SH-SY5Y (cell line): ENCODE data around the gene KRTAP4-12.
"Not testable (repeated sequence)": the region's sequence is repeated elsewhere in the genome, so short reads cannot be mapped to it uniquely, and the experiment has no call there.

Experiments
- GATA2 ChIP-seq: IDR thresholded peaks from 2 replicates; pipeline ENCODE4 v1.6.1; 2011; ENCODE audit warnings: mild to moderate bottlenecking, low read depth, low read length
- GATA3 ChIP-seq: IDR thresholded peaks from 2 replicates; pipeline ENCODE4 v1.6.1; 2011; ENCODE audit warnings: low read depth, mild to moderate bottlenecking, low read length, moderate library complexity

KRTAP4-12 gene

DNA sequence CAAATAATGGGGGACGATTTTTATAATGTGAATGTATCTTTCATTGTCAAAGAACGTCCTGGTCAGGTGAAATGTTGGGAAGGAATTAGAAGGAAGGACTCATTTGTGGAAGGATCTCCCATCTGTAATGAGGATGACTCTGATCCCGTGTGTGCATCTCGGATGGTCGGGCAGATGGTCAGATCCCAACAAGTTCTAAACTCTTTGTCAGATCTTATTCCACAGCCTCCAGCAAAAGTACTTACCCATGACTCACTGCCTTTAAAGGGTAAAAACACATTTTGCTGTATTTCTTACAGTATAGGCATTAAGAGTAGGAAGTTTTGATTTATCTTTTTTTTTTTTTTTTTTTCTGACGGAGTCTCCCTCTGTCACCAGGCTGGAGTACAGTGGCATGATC, 25.5 kb downstream of the KRTAP4-12 start:
- no peak for TF ChIP-seq GATA2
- TF ChIP-seq GATA3 = no peak

DNA sequence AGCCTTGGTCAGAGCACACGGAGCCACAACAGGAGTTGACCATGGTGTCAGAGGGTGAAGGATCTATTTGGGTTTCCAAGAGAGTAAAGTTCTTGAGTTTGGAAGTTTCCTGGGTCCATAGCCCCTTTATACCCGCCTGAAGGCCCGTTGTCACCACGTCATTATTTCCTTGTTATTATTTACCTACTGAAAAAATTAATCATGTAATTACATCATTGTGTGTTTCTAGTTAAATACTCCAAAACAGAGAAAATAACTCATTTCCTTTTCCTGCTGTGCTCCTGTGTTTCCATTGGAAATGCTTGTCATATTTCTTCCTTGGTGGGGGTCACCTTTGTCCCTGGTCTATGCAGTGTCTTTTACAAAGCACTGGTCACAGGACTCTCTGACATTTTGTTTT, 25.9 kb downstream of the KRTAP4-12 start, which contains the start of gene KRTAP4-8:
KRTAP4-8 (minus strand) TSS at position 101 of the 400 bp plus-strand sequence; CDS start at position 43, 58 bp downstream.
- TF ChIP-seq GATA2 (no peak), GATA3 (no peak)

DNA sequence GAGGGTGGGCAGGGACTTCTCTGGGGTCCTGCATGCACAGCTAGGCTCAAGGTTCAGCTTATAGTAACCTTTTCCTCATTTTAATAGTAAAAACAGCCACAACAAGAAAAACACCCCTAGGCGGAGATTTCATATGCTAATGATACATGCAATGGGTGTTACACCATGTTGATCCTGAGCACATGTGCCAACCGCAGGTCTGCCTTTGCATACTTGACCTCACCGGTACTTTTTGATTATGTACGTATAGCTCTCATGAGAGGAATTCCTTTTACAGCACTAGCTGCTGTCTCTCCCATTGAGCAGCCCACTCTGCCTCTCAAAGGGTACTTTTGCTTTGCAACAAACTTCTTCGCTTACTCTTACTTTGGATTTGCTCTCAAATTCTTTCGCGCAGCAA, 27.9 kb downstream of the KRTAP4-12 start:
- TF ChIP-seq GATA2 (no peak), GATA3 (no peak)

- TF ChIP-seq GATA2, GATA3: not testable (repeated sequence)
Measured at GRCh38 chr17:41084100-41084856, 39.7 kb downstream of the KRTAP4-12 start, which contains the start of gene KRTAP4-7. Gene KRTAP4-7, plus strand, starts transcription at chr17:41084150. Its CDS starts 57 bp downstream, at chr17:41084207.

DNA sequence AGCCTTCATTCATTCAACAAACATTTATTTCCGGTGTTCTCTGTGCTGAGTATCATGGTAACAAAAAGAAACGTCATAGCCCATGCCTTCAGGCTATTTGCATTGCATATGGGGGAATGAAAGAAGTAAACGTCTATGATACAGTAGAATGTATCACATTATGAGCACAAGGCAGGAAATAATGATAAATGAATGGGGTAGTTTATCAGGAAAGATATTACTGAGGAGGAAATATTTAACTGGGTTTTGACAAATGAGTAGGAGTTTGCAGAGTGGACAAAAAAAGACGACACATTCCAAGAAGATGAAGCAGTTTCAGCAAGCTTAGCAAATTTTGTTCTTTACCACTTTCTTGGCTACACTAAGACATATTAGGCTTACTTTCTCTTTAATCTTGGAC, 41.4 kb downstream of the KRTAP4-12 start:
- TF ChIP-seq GATA2 = no peak
- TF ChIP-seq GATA3 = no peak

DNA sequence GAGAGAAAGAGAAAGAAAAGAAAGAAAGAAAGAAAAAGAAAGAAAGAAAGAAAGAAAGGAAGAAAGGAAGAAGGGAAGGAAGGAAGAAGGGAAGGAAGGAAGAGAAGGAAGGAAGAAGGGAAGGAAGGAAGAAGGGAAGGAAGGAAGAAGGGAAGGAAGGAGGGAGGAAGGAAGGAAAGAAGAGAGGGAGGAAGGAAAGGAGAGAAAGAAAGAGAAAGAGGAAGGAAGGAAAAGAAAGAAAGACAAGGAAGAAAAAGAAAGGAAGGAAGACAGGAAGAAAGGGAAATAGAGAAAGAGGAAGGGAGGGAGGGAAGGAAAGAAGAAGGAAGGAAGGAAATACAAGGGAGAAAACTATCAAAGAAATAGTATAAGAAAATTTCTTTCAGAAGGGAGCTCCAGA, 47.2 kb downstream of the KRTAP4-12 start:
- TF ChIP-seq GATA3 (no peak), GATA2 (no peak)

DNA sequence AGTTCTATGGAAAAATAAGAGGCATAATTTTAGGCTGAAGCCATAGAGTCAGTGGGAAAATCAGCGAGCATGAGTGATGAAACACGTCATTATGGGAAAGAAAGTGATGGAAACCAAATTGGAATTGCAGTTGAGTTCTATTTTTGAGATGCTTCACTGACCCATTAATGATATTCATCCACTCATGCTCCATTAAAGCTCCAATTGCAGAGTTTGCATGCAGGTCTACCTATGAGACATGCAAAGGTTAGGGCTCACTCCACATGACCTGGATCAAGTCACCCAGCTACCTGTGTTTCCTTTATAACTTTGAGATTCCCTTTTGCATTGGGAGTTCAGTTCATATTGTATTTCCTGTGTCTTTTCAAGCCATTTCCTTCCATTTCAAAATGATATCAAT, 50.3 kb downstream of the KRTAP4-12 start:
- TF ChIP-seq GATA3 (no peak), GATA2 (no peak)
